Mesothelial cell of epicardium (in vitro differentiated cells): Measurements from ENCODE around the gene HBG1. TPM values are rescaled to one million over a fixed set of nuclear protein-coding genes. Genes with fewer than 3 reads are reported as not detected.

Experiments
- DNase-seq, 2 experiments: peaks; one replicate each; pipeline ENCODE4 v3.0.0; 2021; ENCODE audit warnings: low spot score in 2 of 2; ENCODE audit not compliant: unreplicated experiment in 2 of 2
- H3K27ac Mint-ChIP-seq: 2 replicates; pipeline ENCODE4 v1.8.0; 2021; ENCODE audit warnings: mixed read lengths
- H3K27me3 Mint-ChIP-seq: 2 replicates; pipeline ENCODE4 v1.8.0; 2021; ENCODE audit warnings: low read depth, mixed read lengths
- H3K36me3 Mint-ChIP-seq: 2 replicates; pipeline ENCODE4 v1.8.0; 2021; ENCODE audit warnings: mixed read lengths
- H3K4me1 Mint-ChIP-seq: 2 replicates; pipeline ENCODE4 v1.8.0; 2021; ENCODE audit warnings: mixed read lengths
- H3K4me3 Mint-ChIP-seq: 2 replicates; pipeline ENCODE4 v1.8.0; 2021; ENCODE audit warnings: mild to moderate bottlenecking, moderate library complexity, mixed read lengths
- H3K9me3 Mint-ChIP-seq: 2 replicates; pipeline ENCODE4 v1.8.0; 2021; ENCODE audit warnings: mixed read lengths
- total RNA-seq: library from RNA; stranded (reverse); gene quantifications from 3 replicates; pipeline ENCODE4 v1.2.1, GENCODE V29; 2021
- TF ChIP-seq, protein P1 (sequence below): fragments of 200-600 bp; sonication (generic); IDR thresholded peaks from one replicate; pipeline ENCODE4 v1.5.0; 2021; ENCODE audit warnings: antibody characterized with exemption; ENCODE audit not compliant: unreplicated experiment

The HBG1 gene
- total RNA-seq, 1 donor from 2014 or later: not detected

- Mint-ChIP-seq H3K9me3 (no peaks in the 10 kb centered on the region), H3K36me3 (no peaks in the 10 kb centered on the region), H3K27ac (no peak overlapping the region), H3K4me1 (no peaks in the 10 kb centered on the region), H3K27me3 (no peaks in the 10 kb centered on the region), H3K4me3 (no peak overlapping the region)
- TF ChIP-seq, protein P1, sequence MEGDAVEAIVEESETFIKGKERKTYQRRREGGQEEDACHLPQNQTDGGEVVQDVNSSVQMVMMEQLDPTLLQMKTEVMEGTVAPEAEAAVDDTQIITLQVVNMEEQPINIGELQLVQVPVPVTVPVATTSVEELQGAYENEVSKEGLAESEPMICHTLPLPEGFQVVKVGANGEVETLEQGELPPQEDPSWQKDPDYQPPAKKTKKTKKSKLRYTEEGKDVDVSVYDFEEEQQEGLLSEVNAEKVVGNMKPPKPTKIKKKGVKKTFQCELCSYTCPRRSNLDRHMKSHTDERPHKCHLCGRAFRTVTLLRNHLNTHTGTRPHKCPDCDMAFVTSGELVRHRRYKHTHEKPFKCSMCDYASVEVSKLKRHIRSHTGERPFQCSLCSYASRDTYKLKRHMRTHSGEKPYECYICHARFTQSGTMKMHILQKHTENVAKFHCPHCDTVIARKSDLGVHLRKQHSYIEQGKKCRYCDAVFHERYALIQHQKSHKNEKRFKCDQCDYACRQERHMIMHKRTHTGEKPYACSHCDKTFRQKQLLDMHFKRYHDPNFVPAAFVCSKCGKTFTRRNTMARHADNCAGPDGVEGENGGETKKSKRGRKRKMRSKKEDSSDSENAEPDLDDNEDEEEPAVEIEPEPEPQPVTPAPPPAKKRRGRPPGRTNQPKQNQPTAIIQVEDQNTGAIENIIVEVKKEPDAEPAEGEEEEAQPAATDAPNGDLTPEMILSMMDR: no peak
- no peak for DNase-seq
These were observed 36.7 kb upstream of the HBG1 start for GRCh38 chr11:5286351-5286750.

DNA sequence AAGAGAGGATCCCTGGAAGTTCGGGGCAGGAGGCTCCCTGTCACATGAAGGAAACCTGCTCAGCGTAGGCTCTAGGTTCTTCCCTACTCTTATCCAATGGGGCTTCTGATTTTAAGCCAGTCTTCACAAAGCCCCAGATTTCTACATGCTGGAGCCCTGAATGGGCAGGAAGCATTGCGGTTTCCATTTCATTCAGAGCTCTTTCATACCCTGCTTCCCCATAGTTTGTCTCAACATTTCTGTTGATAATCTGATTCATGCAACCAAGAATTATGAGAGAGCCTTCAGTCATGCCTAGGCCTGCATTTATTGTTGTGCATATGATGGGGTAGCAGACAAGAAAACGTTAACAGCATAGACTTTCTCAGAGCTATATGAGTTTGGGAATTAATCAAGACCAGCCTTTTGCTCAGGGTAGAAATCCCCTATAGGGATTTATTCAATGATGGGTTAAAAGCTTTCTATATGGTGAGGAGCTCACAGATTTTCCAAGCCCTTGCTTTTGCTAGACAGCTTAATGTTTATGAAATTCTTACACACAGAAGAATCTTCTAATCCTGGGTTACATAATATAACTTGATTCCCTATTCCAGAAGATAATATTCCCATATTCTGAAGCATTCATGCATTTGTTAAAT lies 36.2 kb upstream of the HBG1 start:
- H3K36me3 Mint-ChIP-seq: no peaks in the 10 kb centered on the region
- DNase-seq: no peak
- H3K4me3 Mint-ChIP-seq: no peak overlapping the region
- no peaks in the 10 kb centered on the region for H3K9me3 Mint-ChIP-seq
- no peak overlapping the region for H3K27ac Mint-ChIP-seq
- TF ChIP-seq, protein P1: no peak
- no peaks in the 10 kb centered on the region for H3K4me1 Mint-ChIP-seq
- H3K27me3 Mint-ChIP-seq: no peaks in the 10 kb centered on the region

DNA sequence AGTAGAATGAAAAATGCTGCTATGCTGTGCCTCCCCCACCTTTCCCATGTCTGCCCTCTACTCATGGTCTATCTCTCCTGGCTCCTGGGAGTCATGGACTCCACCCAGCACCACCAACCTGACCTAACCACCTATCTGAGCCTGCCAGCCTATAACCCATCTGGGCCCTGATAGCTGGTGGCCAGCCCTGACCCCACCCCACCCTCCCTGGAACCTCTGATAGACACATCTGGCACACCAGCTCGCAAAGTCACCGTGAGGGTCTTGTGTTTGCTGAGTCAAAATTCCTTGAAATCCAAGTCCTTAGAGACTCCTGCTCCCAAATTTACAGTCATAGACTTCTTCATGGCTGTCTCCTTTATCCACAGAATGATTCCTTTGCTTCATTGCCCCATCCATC lies 35.0 kb upstream of the HBG1 start:
- H3K27ac Mint-ChIP-seq: no peak overlapping the region
- DNase-seq: no peak
- H3K4me1 Mint-ChIP-seq: no peaks in the 10 kb centered on the region
- TF ChIP-seq, protein P1: no peak
- H3K36me3 Mint-ChIP-seq: no peaks in the 10 kb centered on the region
- H3K4me3 Mint-ChIP-seq: no peak overlapping the region
- H3K9me3 Mint-ChIP-seq: no peaks in the 10 kb centered on the region
- H3K27me3 Mint-ChIP-seq: no peaks in the 10 kb centered on the region

DNA sequence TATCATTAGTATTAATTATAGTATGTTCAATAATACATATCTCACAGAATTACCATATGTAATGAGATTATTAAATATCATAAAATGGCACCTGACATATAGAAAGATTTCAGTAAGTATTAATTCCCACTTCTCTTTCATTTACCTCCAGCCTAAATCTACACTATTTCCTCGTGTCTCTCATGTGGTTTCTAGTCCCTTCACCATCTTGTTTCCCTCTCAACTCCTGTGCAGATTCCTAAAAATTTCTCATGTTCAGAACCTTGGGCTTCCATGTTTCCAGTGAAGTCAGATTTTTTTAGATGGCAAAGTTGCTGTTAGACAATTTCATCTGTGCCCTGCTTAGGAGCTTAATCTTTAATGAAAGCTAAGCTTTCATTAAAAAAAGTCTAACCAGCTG lies 34.2 kb upstream of the HBG1 start:
- TF ChIP-seq, protein P1: no peak
- no peak for DNase-seq
- Mint-ChIP-seq H3K9me3 (no peaks in the 10 kb centered on the region), H3K27ac (no peak overlapping the region), H3K4me1 (no peaks in the 10 kb centered on the region), H3K36me3 (no peaks in the 10 kb centered on the region), H3K27me3 (no peaks in the 10 kb centered on the region), H3K4me3 (no peak overlapping the region)

DNA sequence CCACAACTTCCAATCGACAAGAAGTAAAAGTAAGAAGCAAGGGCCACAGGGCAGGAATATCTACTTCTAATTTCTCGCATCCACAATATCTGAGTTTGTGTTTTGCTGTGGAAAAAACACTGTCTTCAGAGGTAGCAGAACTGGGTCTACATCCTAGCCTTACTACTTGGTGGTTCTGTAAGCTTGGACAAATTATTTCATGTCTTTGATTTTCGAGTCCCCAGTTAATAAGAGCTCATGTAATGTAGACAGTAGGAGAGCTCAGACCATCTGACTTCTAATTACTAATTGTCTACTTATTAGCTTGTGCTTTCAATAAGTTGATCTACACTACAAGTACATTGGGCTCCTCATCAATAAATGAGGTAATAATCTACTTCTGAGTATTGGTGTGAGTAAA lies 33.4 kb upstream of the HBG1 start:
- H3K27me3 Mint-ChIP-seq: no peaks in the 10 kb centered on the region
- DNase-seq: no peak
- TF ChIP-seq, protein P1: no peak
- no peaks in the 10 kb centered on the region for H3K4me1 Mint-ChIP-seq
- no peak overlapping the region for H3K27ac Mint-ChIP-seq
- no peaks in the 10 kb centered on the region for H3K9me3 Mint-ChIP-seq
- H3K36me3 Mint-ChIP-seq: no peaks in the 10 kb centered on the region
- H3K4me3 Mint-ChIP-seq: no peak overlapping the region

DNA sequence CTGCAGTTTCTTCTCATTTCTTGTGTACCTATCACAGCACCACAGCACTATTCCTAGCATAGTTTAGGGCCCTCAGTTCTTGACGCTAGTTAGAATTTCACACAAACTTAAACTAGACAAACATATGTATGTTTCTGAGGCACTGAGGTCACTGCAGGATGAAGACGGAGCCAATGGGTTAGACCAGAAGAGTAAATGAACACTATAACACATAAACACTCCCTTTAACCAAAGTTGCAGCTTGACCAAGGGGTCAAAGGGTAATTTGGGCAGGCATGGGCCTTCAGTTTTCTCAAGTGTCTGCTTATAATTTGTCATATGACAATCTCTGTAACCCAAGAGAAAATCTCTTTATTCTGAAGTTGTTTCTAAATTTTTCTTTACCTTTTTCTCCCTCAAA lies 33.0 kb upstream of the HBG1 start:
- no peaks in the 10 kb centered on the region for H3K27me3 Mint-ChIP-seq
- H3K36me3 Mint-ChIP-seq: no peaks in the 10 kb centered on the region
- DNase-seq: no peak
- no peaks in the 10 kb centered on the region for H3K9me3 Mint-ChIP-seq
- H3K27ac Mint-ChIP-seq: no peak overlapping the region
- H3K4me3 Mint-ChIP-seq: no peak overlapping the region
- TF ChIP-seq, protein P1: no peak
- H3K4me1 Mint-ChIP-seq: no peaks in the 10 kb centered on the region
